Breast epithelium (tissue), 4 donors: ENCODE data around the gene KRT15. TPM values are rescaled to one million over a fixed set of nuclear protein-coding genes. Genes with fewer than 3 reads are reported as not detected.

Experiments
- DNase-seq, 2 donors: peaks; one replicate each; pipeline ENCODE4 v3.0.0-alpha.2; 2019; ENCODE audit warnings: low spot score in 2 of 2
- H3K27ac ChIP-seq, 2 donors: fragments of 200-600 bp; sonication (generic) in 1 of 2; one replicate each; pipeline ENCODE4 v1.5.1; 2016 to 2019; ENCODE audit warnings: mild to moderate bottlenecking in 1 of 2
- H3K27me3 ChIP-seq, 2 donors: fragments of 200-600 bp; sonication (generic) in 1 of 2; one replicate each; pipeline versions ENCODE4 v1.5.1 to v1.6.0; 2017 to 2019; ENCODE audit warnings: control low read depth in 1 of 2, mild to moderate bottlenecking in 1 of 2
- H3K36me3 ChIP-seq: fragments of 200-600 bp; one replicate; pipeline ENCODE4 v1.5.1; 2019
- H3K4me1 ChIP-seq, 2 donors: fragments of 200-600 bp; sonication (generic); one replicate each; pipeline ENCODE4 v1.5.1; 2016 to 2019; ENCODE audit warnings: control low read depth in 1 of 2
- H3K4me3 ChIP-seq, 3 donors: fragments of 200-600 bp; sonication (generic); 1 replicate in 2 of 3; 2 replicates in 1 of 3; pipeline ENCODE4 v1.5.1; 2016 to 2019; ENCODE audit warnings: mild to moderate bottlenecking in 3 of 3, moderate library complexity in 2 of 3
- H3K9me3 ChIP-seq, 2 donors: fragments of 200-600 bp; sonication (generic) in 1 of 2; one replicate each; pipeline ENCODE4 v1.5.1; 2016 to 2019; ENCODE audit warnings: control low read depth in 1 of 2
- CTCF ChIP-seq, 3 donors: fragments of 450-650 bp; IDR thresholded peaks; one replicate each; pipeline ENCODE4 v1.5.1; 2016 to 2017; ENCODE audit warnings: antibody characterized with exemption in 3 of 3, mild to moderate bottlenecking in 3 of 3, moderate library complexity in 3 of 3
- POLR2A ChIP-seq: fragments of 450-650 bp; IDR thresholded peaks from one replicate; pipeline ENCODE4 v1.6.1; 2016; ENCODE audit warnings: antibody characterized with exemption, mild to moderate bottlenecking, moderate library complexity
- POLR2AphosphoS5 ChIP-seq, 3 donors: sonication (generic); formaldehyde crosslinking; IDR thresholded peaks; one replicate each; pipeline ENCODE4 v1.6.1; 2017; ENCODE audit warnings: antibody characterized with exemption in 3 of 3
- intact Hi-C: fragments of 100-400 bp; cut with DNase I; formaldehyde crosslinking; loops from one replicate; pipeline ENCODE4 v1.15.1; 2023; ENCODE audit warnings: low total_unique reads
- total RNA-seq, 3 donors: library from RNA; depleted of rRNA; stranded (reverse); fragments of >200 nt; gene quantifications; one replicate each; pipeline ENCODE4 v1.1.0, GENCODE V29; 2016

KRT15 gene
- total RNA-seq, 3 donors from 2014 or later, result 0.80 to 2,244 (median 331) TPM

GRCh38 chr17:41527063-41528023 lies 8.7 kb upstream of the KRT15 start:
- intact Hi-C loops, result no loop called here
- Histone ChIP-seq H3K4me1 (peaks cover 0 to 4% of the 10 kb centered on the region in 2 donors), H3K9me3 (no peaks in the 10 kb centered on the region), H3K27ac (peak overlapping the region; percentile 87 to 94), H3K27me3 (peaks cover 3 to 18% of the 10 kb centered on the region in 2 donors), H3K4me3 (peak overlapping the region in 2 of 3 donors; percentile 57 to 69), H3K36me3 (no peaks in the 10 kb centered on the region)
- DNase-seq, result no peak
- TF ChIP-seq POLR2A, result no peak
- TF ChIP-seq POLR2AphosphoS5 (IDR thresholded peaks at IDR 0.05), result no peak
- no peak for TF ChIP-seq CTCF (IDR thresholded peaks at IDR 0.05)

DNA sequence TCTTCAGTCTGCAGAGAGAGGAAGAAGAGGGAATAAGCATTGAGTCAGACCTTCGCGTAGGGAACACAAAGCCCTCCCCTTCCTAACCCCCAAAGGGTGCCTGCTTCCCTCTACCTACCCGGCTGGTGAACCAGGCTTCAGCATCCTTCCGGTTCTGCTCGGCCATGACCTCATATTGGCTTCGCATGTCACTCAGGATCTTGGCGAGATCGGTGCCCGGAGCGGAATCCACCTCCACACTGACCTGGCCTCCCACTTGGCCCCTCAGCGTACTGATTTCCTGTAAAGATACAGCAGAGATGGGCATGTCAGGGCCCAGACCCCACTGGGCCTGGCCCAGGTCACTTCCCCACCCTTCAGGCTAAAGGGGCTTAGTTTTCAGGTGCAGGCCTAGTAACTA lies 5.6 kb upstream of the KRT15 start:
- peak overlapping the region in 2 of 3 donors; percentile 57 to 69 for H3K4me3 ChIP-seq
- peaks cover 0 to 6% of the 10 kb centered on the region in 2 donors for H3K4me1 ChIP-seq
- H3K9me3 ChIP-seq, result no peaks in the 10 kb centered on the region

GRCh38 chr17:41523787-41524186 lies 5.1 kb upstream of the KRT15 start:
- Histone ChIP-seq H3K4me1 (peaks cover 0 to 6% of the 10 kb centered on the region in 2 donors), H3K9me3 (no peaks in the 10 kb centered on the region), H3K36me3 (no peaks in the 10 kb centered on the region), H3K27ac (peak overlapping the region; percentile 77 to 89), H3K27me3 (peaks cover 3 to 15% of the 10 kb centered on the region in 2 donors), H3K4me3 (peak overlapping the region in 2 of 3 donors; percentile 57 to 69)
- no peak for DNase-seq
- TF ChIP-seq POLR2AphosphoS5 (IDR thresholded peaks at IDR 0.05) (peak in 1 of 3 donors; percentile 27), POLR2A (no peak)
- intact Hi-C loops, result no loop called here

More for the DNA sequence above, 5.6 kb upstream of the KRT15 start:
- H3K27me3 ChIP-seq, result peaks cover 3 to 15% of the 10 kb centered on the region in 2 donors
- intact Hi-C loops, result no loop called here
- no peak for DNase-seq
- H3K27ac ChIP-seq, result peak overlapping the region; percentile 77 to 89
- no peaks in the 10 kb centered on the region for H3K36me3 ChIP-seq
- TF ChIP-seq POLR2A (no peak), POLR2AphosphoS5 (IDR thresholded peaks at IDR 0.05) (peak in 1 of 3 donors; percentile 23)

- Histone ChIP-seq H3K27ac (peak overlapping the region; percentile 77 to 89), H3K4me1 (peaks cover 0 to 6% of the 10 kb centered on the region in 2 donors), H3K36me3 (no peaks in the 10 kb centered on the region), H3K4me3 (peak overlapping the region in 2 of 3 donors; percentile 57 to 69), H3K27me3 (peaks cover 3 to 12% of the 10 kb centered on the region in 2 donors), H3K9me3 (no peaks in the 10 kb centered on the region)
- TF ChIP-seq POLR2A (no peak), CTCF (IDR thresholded peaks at IDR 0.05) (no peak), POLR2AphosphoS5 (IDR thresholded peaks at IDR 0.05) (no peak)
- intact Hi-C loops, result no loop called here
- no peak for DNase-seq
These were observed 4.5 kb upstream of the KRT15 start for GRCh38 chr17:41523225-41523593.

GRCh38 chr17:41522301-41523224 lies 3.9 kb upstream of the KRT15 start:
- Histone ChIP-seq H3K36me3 (no peaks in the 10 kb centered on the region), H3K27ac (peak overlapping the region; percentile 89 to 92), H3K4me1 (peaks cover 0 to 6% of the 10 kb centered on the region in 2 donors), H3K9me3 (no peaks in the 10 kb centered on the region), H3K4me3 (peak overlapping the region in 2 of 3 donors; percentile 15 to 35), H3K27me3 (peaks cover 3 to 6% of the 10 kb centered on the region in 2 donors)
- TF ChIP-seq POLR2A (no peak), CTCF (IDR thresholded peaks at IDR 0.05) (no peak), POLR2AphosphoS5 (IDR thresholded peaks at IDR 0.05) (peak in 2 of 3 donors; percentile 33 to 49)
- peak; percentile 81 to 86 for DNase-seq
- intact Hi-C loops, result no loop called here
